IMR-90 (cell line): ENCODE data around the gene PRKCB.
"Not testable (repeated sequence)": the region's sequence is repeated elsewhere in the genome, so short reads cannot be mapped to it uniquely, and the experiment has no call there.

Experiments
- BHLHE40 ChIP-seq: fragments of 150-350 bp; IDR thresholded peaks from 2 replicates; pipeline ENCODE4 v1.6.1; 2016; ENCODE audit warnings: mild to moderate bottlenecking, low read depth, low read length
- CHD1 ChIP-seq: IDR thresholded peaks from 2 replicates; pipeline ENCODE4 v1.6.1; 2012; ENCODE audit warnings: low read depth, low read length, improper control_type of control experiment
- FOS ChIP-seq: fragments of 150-350 bp; IDR thresholded peaks from 2 replicates; pipeline ENCODE4 v1.6.1; 2016; ENCODE audit warnings: low read depth, low read length
- MXI1 ChIP-seq: IDR thresholded peaks from 2 replicates; pipeline ENCODE4 v1.6.1; 2012; ENCODE audit warnings: low read depth, mild to moderate bottlenecking, low read length, moderate library complexity, borderline replicate concordance
- NFE2L2 ChIP-seq: fragments of 150-350 bp; IDR thresholded peaks from 2 replicates; pipeline ENCODE4 v1.6.1; 2016; ENCODE audit warnings: low read depth, mild to moderate bottlenecking, low read length
- POLR2A ChIP-seq: IDR thresholded peaks from 2 replicates; pipeline ENCODE4 v1.6.1; 2012; ENCODE audit warnings: mild to moderate bottlenecking, low read depth, low read length
- RFX5 ChIP-seq: IDR thresholded peaks from 2 replicates; pipeline ENCODE4 v1.8.0; 2012; ENCODE audit warnings: low read depth, mild to moderate bottlenecking, low read length, moderate library complexity
- SMC3 ChIP-seq: fragments of 150-350 bp; IDR thresholded peaks from 2 replicates; pipeline ENCODE4 v1.6.1; 2016; ENCODE audit warnings: low read depth, mild to moderate bottlenecking, antibody characterized with exemption, low read length, moderate library complexity
- TF ChIP-seq, protein P1 (sequence below): conservative IDR thresholded peaks from 2 replicates; pipeline ENCODE4 v1.5.1; 2012; ENCODE audit warnings: mild to moderate bottlenecking, low read depth, low read length, improper control_type of control experiment
- TF ChIP-seq, protein P2 (sequence below): fragments of 150-350 bp; IDR thresholded peaks from 2 replicates; pipeline ENCODE4 v1.6.1; 2016; ENCODE audit warnings: low read depth, mild to moderate bottlenecking, low read length, moderate library complexity, borderline replicate concordance
- TF ChIP-seq, protein P3 (sequence below): fragments of 150-350 bp; IDR thresholded peaks from 2 replicates; pipeline ENCODE4 v1.6.1; 2017; ENCODE audit warnings: mild to moderate bottlenecking, antibody characterized with exemption, low read length, low read depth

DNA sequence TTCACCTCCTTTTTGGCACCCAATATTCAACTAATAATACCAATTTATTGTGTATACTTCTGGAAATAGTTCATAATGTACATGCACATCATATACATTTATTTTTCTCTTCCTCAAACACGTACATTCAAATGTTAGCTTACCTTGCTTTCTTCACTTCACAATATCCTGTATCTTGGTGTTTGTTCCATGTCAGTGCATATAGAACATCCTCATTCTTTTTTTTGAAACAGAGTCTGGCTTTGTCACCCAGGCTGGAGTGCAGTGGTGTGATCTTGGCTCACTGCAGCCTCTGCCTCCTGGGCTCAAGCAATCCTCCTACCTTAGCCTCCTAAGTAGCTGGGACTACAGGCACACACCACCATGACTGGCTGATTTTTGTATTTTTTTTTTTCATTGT, 80.8 kb downstream of the PRKCB start:
- TF ChIP-seq, protein P1, sequence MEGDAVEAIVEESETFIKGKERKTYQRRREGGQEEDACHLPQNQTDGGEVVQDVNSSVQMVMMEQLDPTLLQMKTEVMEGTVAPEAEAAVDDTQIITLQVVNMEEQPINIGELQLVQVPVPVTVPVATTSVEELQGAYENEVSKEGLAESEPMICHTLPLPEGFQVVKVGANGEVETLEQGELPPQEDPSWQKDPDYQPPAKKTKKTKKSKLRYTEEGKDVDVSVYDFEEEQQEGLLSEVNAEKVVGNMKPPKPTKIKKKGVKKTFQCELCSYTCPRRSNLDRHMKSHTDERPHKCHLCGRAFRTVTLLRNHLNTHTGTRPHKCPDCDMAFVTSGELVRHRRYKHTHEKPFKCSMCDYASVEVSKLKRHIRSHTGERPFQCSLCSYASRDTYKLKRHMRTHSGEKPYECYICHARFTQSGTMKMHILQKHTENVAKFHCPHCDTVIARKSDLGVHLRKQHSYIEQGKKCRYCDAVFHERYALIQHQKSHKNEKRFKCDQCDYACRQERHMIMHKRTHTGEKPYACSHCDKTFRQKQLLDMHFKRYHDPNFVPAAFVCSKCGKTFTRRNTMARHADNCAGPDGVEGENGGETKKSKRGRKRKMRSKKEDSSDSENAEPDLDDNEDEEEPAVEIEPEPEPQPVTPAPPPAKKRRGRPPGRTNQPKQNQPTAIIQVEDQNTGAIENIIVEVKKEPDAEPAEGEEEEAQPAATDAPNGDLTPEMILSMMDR: not testable (repeated sequence)
- not testable (repeated sequence) for TF ChIP-seq FOS, POLR2A, RFX5, CHD1, SMC3, MXI1, NFE2L2, BHLHE40
- TF ChIP-seq, protein P2, sequence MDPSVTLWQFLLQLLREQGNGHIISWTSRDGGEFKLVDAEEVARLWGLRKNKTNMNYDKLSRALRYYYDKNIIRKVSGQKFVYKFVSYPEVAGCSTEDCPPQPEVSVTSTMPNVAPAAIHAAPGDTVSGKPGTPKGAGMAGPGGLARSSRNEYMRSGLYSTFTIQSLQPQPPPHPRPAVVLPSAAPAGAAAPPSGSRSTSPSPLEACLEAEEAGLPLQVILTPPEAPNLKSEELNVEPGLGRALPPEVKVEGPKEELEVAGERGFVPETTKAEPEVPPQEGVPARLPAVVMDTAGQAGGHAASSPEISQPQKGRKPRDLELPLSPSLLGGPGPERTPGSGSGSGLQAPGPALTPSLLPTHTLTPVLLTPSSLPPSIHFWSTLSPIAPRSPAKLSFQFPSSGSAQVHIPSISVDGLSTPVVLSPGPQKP: not testable (repeated sequence)
- TF ChIP-seq, protein P3, sequence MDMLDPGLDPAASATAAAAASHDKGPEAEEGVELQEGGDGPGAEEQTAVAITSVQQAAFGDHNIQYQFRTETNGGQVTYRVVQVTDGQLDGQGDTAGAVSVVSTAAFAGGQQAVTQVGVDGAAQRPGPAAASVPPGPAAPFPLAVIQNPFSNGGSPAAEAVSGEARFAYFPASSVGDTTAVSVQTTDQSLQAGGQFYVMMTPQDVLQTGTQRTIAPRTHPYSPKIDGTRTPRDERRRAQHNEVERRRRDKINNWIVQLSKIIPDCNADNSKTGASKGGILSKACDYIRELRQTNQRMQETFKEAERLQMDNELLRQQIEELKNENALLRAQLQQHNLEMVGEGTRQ: not testable (repeated sequence)
